ENCODE data around the gene PHF12. TPM values are rescaled to one million over a fixed set of nuclear protein-coding genes. Genes with fewer than 3 reads are reported as not detected.

PHF12 gene
- total and polyA plus RNA-seq, 10 of the 15 experiments (the other 5 are each of a cell fraction or from before 2014, with no cell fraction given): 1.3 to 43.9 (median 19.2) TPM

- TF ChIP-seq, protein P1, sequence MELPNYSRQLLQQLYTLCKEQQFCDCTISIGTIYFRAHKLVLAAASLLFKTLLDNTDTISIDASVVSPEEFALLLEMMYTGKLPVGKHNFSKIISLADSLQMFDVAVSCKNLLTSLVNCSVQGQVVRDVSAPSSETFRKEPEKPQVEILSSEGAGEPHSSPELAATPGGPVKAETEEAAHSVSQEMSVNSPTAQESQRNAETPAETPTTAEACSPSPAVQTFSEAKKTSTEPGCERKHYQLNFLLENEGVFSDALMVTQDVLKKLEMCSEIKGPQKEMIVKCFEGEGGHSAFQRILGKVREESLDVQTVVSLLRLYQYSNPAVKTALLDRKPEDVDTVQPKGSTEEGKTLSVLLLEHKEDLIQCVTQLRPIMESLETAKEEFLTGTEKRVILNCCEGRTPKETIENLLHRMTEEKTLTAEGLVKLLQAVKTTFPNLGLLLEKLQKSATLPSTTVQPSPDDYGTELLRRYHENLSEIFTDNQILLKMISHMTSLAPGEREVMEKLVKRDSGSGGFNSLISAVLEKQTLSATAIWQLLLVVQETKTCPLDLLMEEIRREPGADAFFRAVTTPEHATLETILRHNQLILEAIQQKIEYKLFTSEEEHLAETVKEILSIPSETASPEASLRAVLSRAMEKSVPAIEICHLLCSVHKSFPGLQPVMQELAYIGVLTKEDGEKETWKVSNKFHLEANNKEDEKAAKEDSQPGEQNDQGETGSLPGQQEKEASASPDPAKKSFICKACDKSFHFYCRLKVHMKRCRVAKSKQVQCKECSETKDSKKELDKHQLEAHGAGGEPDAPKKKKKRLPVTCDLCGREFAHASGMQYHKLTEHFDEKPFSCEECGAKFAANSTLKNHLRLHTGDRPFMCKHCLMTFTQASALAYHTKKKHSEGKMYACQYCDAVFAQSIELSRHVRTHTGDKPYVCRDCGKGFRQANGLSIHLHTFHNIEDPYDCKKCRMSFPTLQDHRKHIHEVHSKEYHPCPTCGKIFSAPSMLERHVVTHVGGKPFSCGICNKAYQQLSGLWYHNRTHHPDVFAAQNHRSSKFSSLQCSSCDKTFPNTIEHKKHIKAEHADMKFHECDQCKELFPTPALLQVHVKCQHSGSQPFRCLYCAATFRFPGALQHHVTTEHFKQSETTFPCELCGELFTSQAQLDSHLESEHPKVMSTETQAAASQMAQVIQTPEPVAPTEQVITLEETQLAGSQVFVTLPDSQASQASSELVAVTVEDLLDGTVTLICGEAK (IDR thresholded peaks at IDR 0.05; ENCODE audit: borderline replicate concordance): no peak
- TF ChIP-seq EGR1 (IDR thresholded peaks at IDR 0.05; ENCODE audit: borderline replicate concordance in 1 of 2, low read depth in 2 of 2, low read length in 2 of 2) (no peak), PML (IDR thresholded peaks at IDR 0.05; ENCODE audit: low read length) (no peak), BHLHE40 (IDR thresholded peaks at IDR 0.05; ENCODE audit: borderline replicate concordance in 1 of 2, low read depth in 2 of 2, low read length in 1 of 2) (peak in 1 of 2 experiments; percentile 32; a peak in 1 of 4 replicates), ESRRA (IDR thresholded peaks at IDR 0.05; ENCODE audit: low read length) (no peak), IKZF1 (conservative IDR thresholded peaks at IDR 0.05) (peak; percentile 29; the same call in 1 of the 2 replicates), MTA2 (IDR thresholded peaks at IDR 0.05; ENCODE audit: low read depth) (no peak), SMARCA5 (IDR thresholded peaks at IDR 0.05) (no peak), SPI1 (IDR thresholded peaks at IDR 0.05; ENCODE audit: borderline replicate concordance, insufficient read depth, low read depth, low read length) (peak; percentile 62; the same call in 1 of the 2 replicates), NFYA (IDR thresholded peaks at IDR 0.05; ENCODE audit: borderline replicate concordance, low read depth, low read length) (no peak), ATF7 (IDR thresholded peaks at IDR 0.05; ENCODE audit: low read depth) (peak; percentile 34; the same call in 1 of the 2 replicates), NR2F1 (conservative IDR thresholded peaks at IDR 0.05) (0 out of 2 replicates have a peak, but pooled peaks have one; percentile 14)
Measured at GRCh38 chr17:28900986-28901726, 50.2 kb downstream of the PHF12 start (continued).

All from GM12878 (cell line).